GM18951 (cell line): ENCODE measurements around the gene RAB27A.
"Not testable (repeated sequence)": the region's sequence is repeated elsewhere in the genome, so short reads cannot be mapped to it uniquely, and the experiment has no call there.

Experiments
- POLR2A ChIP-seq: IDR thresholded peaks from 4 replicates; pipeline ENCODE4 v1.6.1; 2011; ENCODE audit warnings: mild to moderate bottlenecking; ENCODE audit not compliant: insufficient read length, insufficient read depth; ENCODE audit errors: extremely low read depth
- in situ Hi-C: fragments of 300-500 bp; cut with MboI; formaldehyde crosslinking; loops from one replicate; pipeline ENCODE4 v1.12.0; 2022; ENCODE audit warnings: low sequenced_read_pairs, mixed read lengths, inconsistent platforms; ENCODE audit not compliant: unreplicated experiment

The RAB27A gene

GRCh38 chr15:55277715-55278114 lies 11.9 kb downstream of the RAB27A start:
- in situ Hi-C loops = no loop called here
- no peak for TF ChIP-seq POLR2A

- in situ Hi-C loops = no loop called here
- no peak for TF ChIP-seq POLR2A
These were observed 12.5 kb downstream of the RAB27A start for GRCh38 chr15:55277116-55277564.

- in situ Hi-C loops = no loop called here
- no peak for TF ChIP-seq POLR2A
These were observed 13.3 kb downstream of the RAB27A start for GRCh38 chr15:55276324-55276723.

- no peak for TF ChIP-seq POLR2A
These were observed 19.3 kb downstream of the RAB27A start for GRCh38 chr15:55270291-55270690.

GRCh38 chr15:55268176-55268695 lies 21.4 kb downstream of the RAB27A start:
- no peak for TF ChIP-seq POLR2A
- in situ Hi-C loops = no loop called here

More at GRCh38 chr15:55270291-55270690, 19.3 kb downstream of the RAB27A start:
- in situ Hi-C loops = no loop called here

GRCh38 chr15:55267401-55268175 lies 22.0 kb downstream of the RAB27A start:
- no peak for TF ChIP-seq POLR2A
- in situ Hi-C loops = no loop called here

- in situ Hi-C loops = no loop called here
- TF ChIP-seq POLR2A = no peak
These were observed 23.1 kb downstream of the RAB27A start for GRCh38 chr15:55266547-55266946.

- in situ Hi-C loops = no loop called here
These were observed 29.0 kb downstream of the RAB27A start for GRCh38 chr15:55260562-55261131.

GRCh38 chr15:55257938-55258337 lies 31.7 kb downstream of the RAB27A start:
- in situ Hi-C loops = no loop called here
- no peak for TF ChIP-seq POLR2A

More at GRCh38 chr15:55260562-55261131, 29.0 kb downstream of the RAB27A start:
- TF ChIP-seq POLR2A = no peak

GRCh38 chr15:55257012-55257670 lies 32.5 kb downstream of the RAB27A start:
- in situ Hi-C loops = no loop called here
- no peak for TF ChIP-seq POLR2A

- in situ Hi-C loops = no loop called here
- TF ChIP-seq POLR2A = no peak
These were observed 33.2 kb downstream of the RAB27A start for GRCh38 chr15:55256281-55257011.

GRCh38 chr15:55255714-55256113 lies 33.9 kb downstream of the RAB27A start:
- in situ Hi-C loops = no loop called here
- TF ChIP-seq POLR2A = no peak

- TF ChIP-seq POLR2A = no peak
- in situ Hi-C loops = no loop called here
These were observed 34.5 kb downstream of the RAB27A start for GRCh38 chr15:55254916-55255679.

GRCh38 chr15:55253580-55253979 lies 36.0 kb downstream of the RAB27A start:
- in situ Hi-C loops = no loop called here
- no peak for TF ChIP-seq POLR2A

- in situ Hi-C loops = not testable (repeated sequence)
These were observed 37.4 kb downstream of the RAB27A start for GRCh38 chr15:55252201-55252600.
